HG02759 (cell line): Measurements from ENCODE around the gene EID3.
"Not testable (repeated sequence)": the region's sequence is repeated elsewhere in the genome, so short reads cannot be mapped to it uniquely, and the experiment has no call there.

Source experiments
- ATAC-seq: cut with Tn5 transposase; IDR thresholded peaks from one replicate; pipeline ENCODE4 v1.9.1; 2021; ENCODE audit warnings: mild to moderate bottlenecking, moderate library complexity; ENCODE audit not compliant: unreplicated experiment

Gene EID3

GRCh38 chr12:104303538-104304151, at the start of gene EID3:
TSS of gene EID3 (plus strand) at chr12:104303739. CDS start at chr12:104303935, 196 bp downstream.
- ATAC-seq: peak; percentile 96

- ATAC-seq: no peak
Measured at GRCh38 chr12:104257913-104258472, 45.5 kb upstream of the EID3 start.

- no peak for ATAC-seq
Measured at GRCh38 chr12:104258476-104259067, 45.0 kb upstream of the EID3 start.

GRCh38 chr12:104263026-104263425, 40.5 kb upstream of the EID3 start:
- ATAC-seq: no peak

- no peak for ATAC-seq
Measured at GRCh38 chr12:104263580-104264358, 39.8 kb upstream of the EID3 start.

- ATAC-seq: not testable (repeated sequence)
Measured at GRCh38 chr12:104265436-104265835, 38.1 kb upstream of the EID3 start.

GRCh38 chr12:104272938-104273337, 30.6 kb upstream of the EID3 start:
- no peak for ATAC-seq

GRCh38 chr12:104273503-104273902, 30.0 kb upstream of the EID3 start:
- no peak for ATAC-seq

GRCh38 chr12:104274811-104275210, 28.7 kb upstream of the EID3 start:
- no peak for ATAC-seq

GRCh38 chr12:104275689-104276088, 27.9 kb upstream of the EID3 start:
- ATAC-seq: peak; percentile 26

GRCh38 chr12:104276273-104277131, 27.0 kb upstream of the EID3 start:
- ATAC-seq: peak; percentile 73

GRCh38 chr12:104279164-104279563, 24.4 kb upstream of the EID3 start:
- ATAC-seq: no peak

- ATAC-seq: no peak
Measured at GRCh38 chr12:104280111-104280510, 23.4 kb upstream of the EID3 start.

- ATAC-seq: no peak
Measured at GRCh38 chr12:104280717-104281458, 22.7 kb upstream of the EID3 start.

GRCh38 chr12:104281636-104282035, 21.9 kb upstream of the EID3 start:
- ATAC-seq: no peak

GRCh38 chr12:104282109-104282508, 21.4 kb upstream of the EID3 start:
- ATAC-seq: no peak

- no peak for ATAC-seq
Measured at GRCh38 chr12:104285740-104286515, 17.6 kb upstream of the EID3 start.

GRCh38 chr12:104286516-104287482, 16.7 kb upstream of the EID3 start:
- ATAC-seq: peak; percentile 87
